OCI-LY7 (cell line): ENCODE measurements around the gene SHOX.

ENCODE experiments used
- CTCF ChIP-seq: fragments of 200-600 bp; sonication (generic); conservative IDR thresholded peaks from 2 replicates; pipeline ENCODE4 v1.5.1; 2014; ENCODE audit warnings: mild to moderate bottlenecking, antibody characterized with exemption, low read length, moderate library complexity, mixed read lengths
- EZH2phosphoT487 ChIP-seq: fragments of 200-600 bp; sonication (generic); IDR thresholded peaks from 2 replicates; pipeline ENCODE4 v1.6.1; 2018; ENCODE audit warnings: low read depth, borderline replicate concordance, mild to moderate bottlenecking, mixed run types, antibody characterized with exemption, low read length, moderate library complexity, mixed read lengths

GRCh38 chrX:643241-643595 lies 12.6 kb downstream of the SHOX start:
- TF ChIP-seq CTCF = no peak
- no peak for TF ChIP-seq EZH2phosphoT487
